H1 (cell line): ENCODE data around the gene ASPA. TPM values are rescaled to one million over a fixed set of nuclear protein-coding genes. Genes with fewer than 3 reads are reported as not detected.
A peak's percentile ranks its signal among the peaks of the same experiment; 100 is the strongest.

Experiments
- CTCF ChIA-PET: fragments of 300-600 bp; sonication (Branson Sonifier 250); formaldehyde crosslinking; loops from one replicate; lab custom pipeline; 2021; ENCODE audit not compliant: partially characterized antibody; lab: Charles Lee
- POLR2A ChIA-PET: fragments of 300-600 bp; sonication (Branson Sonifier 250); formaldehyde crosslinking; loops from one replicate; lab custom pipeline; 2021; ENCODE audit warnings: inconsistent platforms; ENCODE audit not compliant: partially characterized antibody; lab: Charles Lee
- DNase-seq, 2 experiments: peaks; one replicate each; pipeline versions ENCODE4 v3.0.0 to v3.0.0-alpha.2; 2010 to 2022; ENCODE audit warnings: low spot score in 2 of 2, low read depth in 1 of 2, mixed read lengths in 1 of 2
- FAIRE-seq: peaks from 2 replicates; lab custom pipeline; 2011; peaks lifted over from hg19 to GRCh38; lab: Jason Lieb, UNC
- H2AFZ ChIP-seq: 2 replicates; pipeline ENCODE4 v1.8.1; 2012; ENCODE audit warnings: low read length, inconsistent platforms
- H2AK5ac ChIP-seq: 2 replicates; pipeline ENCODE4 v1.6.1; 2013; ENCODE audit warnings: low read depth, low read length
- H2BK120ac ChIP-seq: replicated peaks from 2 replicates; pipeline ENCODE3; 2013; ENCODE audit warnings: low read depth, low read length, inconsistent platforms
- H2BK12ac ChIP-seq: 2 replicates; pipeline ENCODE4 v1.6.1; 2013; ENCODE audit warnings: low read depth, low read length
- H2BK15ac ChIP-seq: 2 replicates; pipeline ENCODE4 v1.6.1; 2013; ENCODE audit warnings: low read length
- H2BK20ac ChIP-seq: 2 replicates; pipeline ENCODE4 v1.6.1; 2013; ENCODE audit warnings: low read length
- H2BK5ac ChIP-seq: 2 replicates; pipeline ENCODE4 v1.6.1; 2013; ENCODE audit warnings: low read depth, low read length
- H3K14ac ChIP-seq: 2 replicates; pipeline ENCODE4 v1.6.1; 2013; ENCODE audit warnings: inconsistent platforms; ENCODE audit not compliant: insufficient read length
- H3K18ac ChIP-seq: 2 replicates; pipeline ENCODE4 v1.6.1; 2013; ENCODE audit warnings: low read length; ENCODE audit errors: extremely low read depth
- H3K23ac ChIP-seq: 2 replicates; pipeline ENCODE4 v1.6.1; 2013; ENCODE audit warnings: inconsistent platforms; ENCODE audit not compliant: insufficient read length
- H3K23me2 ChIP-seq: 2 replicates; pipeline ENCODE4 v1.6.1; 2013; ENCODE audit warnings: low read depth, low read length
- H3K27ac ChIP-seq: 2 replicates; pipeline ENCODE4 v1.6.1; 2011; ENCODE audit warnings: low read depth, low read length, inconsistent platforms
- H3K27me3 ChIP-seq, 4 experiments: replicated peaks in 1 of 4; 1 replicate in 1 of 4; 2 replicates in 3 of 4; pipeline versions ENCODE4 v1.6.1 to v1.8.1; 2011 to 2013; ENCODE audit warnings: low read length in 3 of 4, mild to moderate bottlenecking in 3 of 4, inconsistent platforms in 2 of 4, mixed read lengths in 2 of 4, moderate library complexity in 1 of 4; ENCODE audit not compliant: control insufficient read depth in 3 of 4, insufficient read depth in 3 of 4; ENCODE audit errors: extremely low read depth in 1 of 4
- H3K36me3 ChIP-seq, 4 experiments: 2 replicates each; pipeline versions ENCODE4 v1.6.1 to v1.8.1; 2011 to 2013; ENCODE audit warnings: mild to moderate bottlenecking in 4 of 4, low read length in 3 of 4, moderate library complexity in 2 of 4, control low read depth in 1 of 4, inconsistent platforms in 1 of 4; ENCODE audit not compliant: insufficient read depth in 4 of 4, control insufficient read depth in 2 of 4
- H3K4ac ChIP-seq: replicated peaks from 2 replicates; pipeline ENCODE3; 2013; ENCODE audit warnings: low read length, low read depth, mixed read lengths, inconsistent platforms; ENCODE audit not compliant: insufficient read length
- H3K4me1 ChIP-seq, 4 experiments: replicated peaks in 1 of 4; 1 replicate in 1 of 4; 2 replicates in 3 of 4; pipeline versions ENCODE4 v1.6.1 to v1.8.1; 2011 to 2013; ENCODE audit warnings: low read length in 3 of 4, inconsistent platforms in 2 of 4, mixed read lengths in 1 of 4; ENCODE audit not compliant: insufficient read depth in 4 of 4, control insufficient read depth in 3 of 4
- H3K4me2 ChIP-seq, 2 experiments: 2 replicates each; pipeline versions ENCODE4 v1.6.1 to v1.8.1; 2011 to 2013; ENCODE audit warnings: low read depth in 2 of 2, low read length in 2 of 2, control low read depth in 1 of 2, inconsistent platforms in 1 of 2, mild to moderate bottlenecking in 1 of 2; ENCODE audit not compliant: insufficient read depth in 1 of 2
- H3K4me3 ChIP-seq, 4 experiments: fragments of 200-600, 300-600 bp in 1 of 4; sonication (generic), shearing (Covaris generic), sonication (Bioruptor Twin) in 1 of 4; 2 replicates each; pipeline versions ENCODE4 v1.5.1 to v1.8.1; 2011 to 2016; ENCODE audit warnings: low read length in 4 of 4, low read depth in 3 of 4, control low read depth in 2 of 4, inconsistent platforms in 2 of 4, mild to moderate bottlenecking in 2 of 4, mixed read lengths in 1 of 4, moderate library complexity in 1 of 4; ENCODE audit not compliant: insufficient read depth in 2 of 4; ENCODE audit errors: extremely low read depth in 1 of 4
- H3K56ac ChIP-seq: replicated peaks from 2 replicates; pipeline ENCODE3; 2013; ENCODE audit warnings: low read depth, mild to moderate bottlenecking, mixed read lengths, low read length, inconsistent platforms; ENCODE audit not compliant: insufficient read length
- H3K79me1 ChIP-seq: 2 replicates; pipeline ENCODE4 v1.6.1; 2013; ENCODE audit warnings: low read depth, low read length, control low read depth
- H3K79me2 ChIP-seq, 2 experiments: 2 replicates each; pipeline versions ENCODE4 v1.6.1 to v1.8.1; 2012 to 2013; ENCODE audit warnings: low read length in 2 of 2, mild to moderate bottlenecking in 2 of 2, inconsistent platforms in 1 of 2; ENCODE audit not compliant: insufficient read depth in 2 of 2, control insufficient read depth in 1 of 2
- H3K9ac ChIP-seq, 4 experiments: replicated peaks in 1 of 4; 1 replicate in 1 of 4; 2 replicates in 3 of 4; pipeline versions ENCODE4 v1.6.1 to v1.8.1; 2011 to 2013; ENCODE audit warnings: low read depth in 3 of 4, low read length in 3 of 4, control low read depth in 2 of 4, mild to moderate bottlenecking in 2 of 4, moderate library complexity in 2 of 4, inconsistent platforms in 1 of 4; ENCODE audit errors: extremely low read depth in 1 of 4
- H3K9me3 ChIP-seq, 2 experiments: 2 replicates each; pipeline versions ENCODE4 v1.6.1 to v1.8.1; 2012 to 2013; ENCODE audit warnings: mild to moderate bottlenecking in 2 of 2, moderate library complexity in 2 of 2, control low read depth in 1 of 2, inconsistent platforms in 1 of 2, low read depth in 1 of 2, low read length in 1 of 2, mixed read lengths in 1 of 2; ENCODE audit not compliant: insufficient read depth in 2 of 2
- H4K20me1 ChIP-seq, 2 experiments: replicated peaks in 1 of 2; 2 replicates each; pipeline versions ENCODE3 to v1.8.1; 2011 to 2013; ENCODE audit warnings: inconsistent platforms in 2 of 2, low read length in 2 of 2, mild to moderate bottlenecking in 1 of 2; ENCODE audit not compliant: insufficient read depth in 2 of 2, control insufficient read depth in 1 of 2
- H4K5ac ChIP-seq: 2 replicates; pipeline ENCODE4 v1.6.1; 2013; ENCODE audit warnings: low read length, low read depth, mixed read lengths, inconsistent platforms; ENCODE audit not compliant: insufficient read length
- H4K8ac ChIP-seq: 2 replicates; pipeline ENCODE4 v1.8.0; 2013; ENCODE audit warnings: mild to moderate bottlenecking, moderate library complexity, low read length, inconsistent platforms; ENCODE audit not compliant: insufficient read depth; ENCODE audit errors: extremely low read depth
- H4K91ac ChIP-seq: replicated peaks from 2 replicates; pipeline ENCODE3; 2013; ENCODE audit warnings: low read length, mixed read lengths, inconsistent platforms; ENCODE audit not compliant: insufficient read length
- ATF2 ChIP-seq: IDR thresholded peaks from 2 replicates; pipeline ENCODE4 v1.6.1; 2012; ENCODE audit warnings: low read length, inconsistent platforms
- CHD1 ChIP-seq: IDR thresholded peaks from 2 replicates; pipeline ENCODE4 v1.6.1; 2012; ENCODE audit warnings: low read depth, low read length, improper control_type of control experiment
- EP300 ChIP-seq, 2 experiments: IDR thresholded peaks; 1 replicate in 1 of 2; 2 replicates in 1 of 2; pipeline ENCODE4 v1.6.1; 2011 to 2012; ENCODE audit warnings: low read depth in 2 of 2, low read length in 2 of 2, mild to moderate bottlenecking in 2 of 2, borderline replicate concordance in 1 of 2, inconsistent platforms in 1 of 2, moderate library complexity in 1 of 2
- GABPA ChIP-seq: IDR thresholded peaks from 2 replicates; pipeline ENCODE4 v1.6.1; 2011; ENCODE audit warnings: mild to moderate bottlenecking, low read length, moderate library complexity, borderline replicate concordance; ENCODE audit not compliant: insufficient read depth
- HDAC2 ChIP-seq, 2 experiments: fragments of 300-600 bp in 1 of 2; sonication (generic) in 1 of 2; IDR thresholded peaks; 2 replicates each; pipeline ENCODE4 v1.6.1; 2011 to 2012; ENCODE audit warnings: low read depth in 2 of 2, low read length in 2 of 2, mild to moderate bottlenecking in 2 of 2, moderate library complexity in 2 of 2, borderline replicate concordance in 1 of 2, inconsistent platforms in 1 of 2
- KDM1A ChIP-seq: fragments of 200-600, 300-600 bp; sonication (generic); IDR thresholded peaks from 2 replicates; pipeline ENCODE4 v1.7.1; 2016; ENCODE audit warnings: mild to moderate bottlenecking, low read length, borderline replicate concordance
- PHF8 ChIP-seq: fragments of 200-600 bp; sonication (generic); conservative IDR thresholded peaks from 2 replicates; pipeline ENCODE4 v1.7.1; 2012; ENCODE audit warnings: low read depth, mild to moderate bottlenecking, inconsistent platforms, low read length, moderate library complexity
- RXRA ChIP-seq: IDR thresholded peaks from 2 replicates; pipeline ENCODE4 v1.6.1; 2011; ENCODE audit warnings: low read depth, mild to moderate bottlenecking, low read length, moderate library complexity; ENCODE audit not compliant: insufficient read depth
- SIX5 ChIP-seq: IDR thresholded peaks from 2 replicates; pipeline ENCODE4 v1.6.1; 2011; ENCODE audit warnings: mild to moderate bottlenecking, low read depth, low read length
- SP1 ChIP-seq: IDR thresholded peaks from 2 replicates; pipeline ENCODE4 v1.6.1; 2011; ENCODE audit warnings: low read depth, low read length
- TAF1 ChIP-seq: IDR thresholded peaks from 2 replicates; pipeline ENCODE4 v1.6.1; 2011; ENCODE audit warnings: mild to moderate bottlenecking, low read depth, low read length
- TBP ChIP-seq: IDR thresholded peaks from 2 replicates; pipeline ENCODE4 v1.6.1; 2011; ENCODE audit warnings: low read depth, low read length, improper control_type of control experiment
- WGBS, 2 experiments: shearing (Covaris generic) in 1 of 2; methylation state at CpG; one replicate each; pipeline versions ENCODE4 v1.1.6 to v1.1.7; 2013 to 2015; ENCODE audit warnings: low lambda C conversion rate in 2 of 2, mixed read lengths in 2 of 2, inconsistent platforms in 1 of 2, low coverage in 1 of 2, missing lambda C conversion rate in 1 of 2; ENCODE audit not compliant: insufficient replicate concordance in 2 of 2, insufficient coverage in 1 of 2, insufficient read length in 1 of 2; ENCODE audit errors: extremely low coverage in 1 of 2, missing lambda C conversion rate in 1 of 2; 5-methylcytosine and 5-hydroxymethylcytosine counted together
- polyA plus RNA-seq, 7 experiments: library from polyadenylated mRNA; depleted of rRNA in 3 of 7; stranded (reverse) in 5 of 7; unstranded in 2 of 7; fragments of >200 nt in 5 of 7; fragments of 200-250 nt in 2 of 7; gene quantifications; 1 replicate in 5 of 7; 2 replicates in 1 of 7; 4 replicates in 1 of 7; pipeline versions ENCODE4 v1.2.1 to v1.2.3, GENCODE V29; 2011 to 2013; ENCODE audit warnings: missing spikeins in 2 of 7, mixed read lengths in 2 of 7
- total RNA-seq: library from RNA; stranded (reverse); fragmentation: NEBNext Ultra II Directional; extraction: Animal tissue kit (Norgen Biotek cat#: 25700); gene quantifications from 2 replicates; pipeline ENCODE4 v1.2.1, GENCODE V29; 2021

The ASPA gene
- total and polyA plus RNA-seq, 2 of the 8 experiments (the other 6 are each of a cell fraction or from before 2014, with no cell fraction given): 0.03 TPM; not detected in 1

GRCh38 chr17:3472137-3472536 lies 3.7 kb upstream of the ASPA start:
- no peak for DNase-seq
- H4K20me1 ChIP-seq: no peaks in the 10 kb centered on the region
- no peak overlapping the region for H2BK20ac ChIP-seq
- no peaks in the 10 kb centered on the region for H3K79me1 ChIP-seq
- ChIA-PET POLR2A (no interaction called here), CTCF (interaction anchor here (0.6 kb wide), 1 partner anchor 427 kb away, joined by 3 read pairs; no protein-coding TSS in a partner anchor)
- H2BK120ac ChIP-seq: no peak overlapping the region
- no peaks in the 10 kb centered on the region for H3K79me2 ChIP-seq
- H3K4me2 ChIP-seq: no peak overlapping the region
- peaks cover 0 to 5% (median 0%) of the 10 kb centered on the region in 4 experiments; a peak in 1 of 7 replicates for H3K4me1 ChIP-seq
- no peak overlapping the region for H3K14ac ChIP-seq
- no peaks in the 10 kb centered on the region for H3K9me3 ChIP-seq
- H3K4ac ChIP-seq: no peak overlapping the region
- H3K23me2 ChIP-seq: no peaks in the 10 kb centered on the region
- H3K56ac ChIP-seq: no peak overlapping the region
- 89% methylated on average over 21 of the region's 21 CpGs; no CpG with 5 or more reads in 1 of the 2 experiments for WGBS, 2 experiments
- H3K27ac ChIP-seq: no peak overlapping the region
- peak overlapping the region; percentile 70 for H4K91ac ChIP-seq
- no peak overlapping the region for H2BK15ac ChIP-seq
- no peak overlapping the region for H3K23ac ChIP-seq
- H2BK5ac ChIP-seq: 0 out of 2 replicates have a peak overlapping the region, but pooled peaks have one; percentile 5
- no peaks in the 10 kb centered on the region for H3K27me3 ChIP-seq
- no peak overlapping the region for H3K9ac ChIP-seq
- no peak overlapping the region for H4K5ac ChIP-seq
- no peak overlapping the region for H3K4me3 ChIP-seq
- H2AK5ac ChIP-seq: no peak overlapping the region
- 0 out of 2 replicates have a peak overlapping the region, but pooled peaks have one; percentile 49 for H2AFZ ChIP-seq
- peak overlapping the region; percentile 38; the same call in 1 of the 2 replicates for H4K8ac ChIP-seq
- FAIRE-seq: no peak
- H2BK12ac ChIP-seq: no peak overlapping the region
- no peaks in the 10 kb centered on the region for H3K36me3 ChIP-seq
- H3K18ac ChIP-seq: no peak overlapping the region
- TF ChIP-seq CHD1: no peak
- TF ChIP-seq HDAC2 (IDR thresholded peaks at IDR 0.05; ENCODE audit: borderline replicate concordance in 1 of 2, low read depth in 2 of 2, low read length in 2 of 2): no peak
- no peak for TF ChIP-seq SP1
- no peak for TF ChIP-seq ATF2
- TF ChIP-seq TAF1: no peak
- no peak for TF ChIP-seq GABPA
- no peak for TF ChIP-seq EP300 (IDR thresholded peaks at IDR 0.05; ENCODE audit: borderline replicate concordance in 1 of 2, low read depth in 2 of 2, low read length in 2 of 2)
- TF ChIP-seq TBP: no peak
- TF ChIP-seq RXRA: no peak
- TF ChIP-seq SIX5: no peak
- TF ChIP-seq KDM1A: no peak
- TF ChIP-seq PHF8: no peak
